IgD-negative memory B cell (primary cell): ENCODE measurements around the gene TIMM10B. TPM values are rescaled to one million over a fixed set of nuclear protein-coding genes. Genes with fewer than 3 reads are reported as not detected.
A peak's percentile ranks its signal among the peaks of the same experiment; 100 is the strongest.

Experiments used
- H3K27ac Mint-ChIP-seq, 3 donors: one replicate each; pipeline ENCODE4 v1.8.0; 2020 to 2022; ENCODE audit warnings: mild to moderate bottlenecking in 3 of 3, mixed read lengths in 3 of 3, moderate library complexity in 1 of 3
- H3K27me3 Mint-ChIP-seq: one replicate; pipeline ENCODE4 v1.8.0; 2021; ENCODE audit warnings: mixed read lengths
- H3K36me3 Mint-ChIP-seq: one replicate; pipeline ENCODE4 v1.8.0; 2020; ENCODE audit warnings: mild to moderate bottlenecking, mixed read lengths
- H3K4me1 Mint-ChIP-seq, 3 donors: one replicate each; pipeline ENCODE4 v1.8.0; 2020 to 2022; ENCODE audit warnings: mixed read lengths in 3 of 3, mild to moderate bottlenecking in 1 of 3
- H3K4me3 Mint-ChIP-seq, 4 donors: one replicate each; pipeline ENCODE4 v1.8.0; 2020 to 2022; ENCODE audit warnings: mild to moderate bottlenecking in 4 of 4, mixed read lengths in 4 of 4, moderate library complexity in 3 of 4
- H3K9me3 Mint-ChIP-seq, 3 donors: one replicate each; pipeline ENCODE4 v1.8.0; 2020 to 2021; ENCODE audit warnings: mixed read lengths in 3 of 3, mild to moderate bottlenecking in 1 of 3
- polyA plus RNA-seq: library from polyadenylated mRNA; unstranded; fragments of 300-500 nt; fragmentation: Illumina TruSeq; gene quantifications from one replicate; pipeline ENCODE4 v1.2.3, GENCODE V29; 2021

The TIMM10B gene
- polyA plus RNA-seq, 1 donor from 2014 or later = 25.4 TPM

GRCh38 chr11:6457581-6458320 is 23.6 kb upstream of the TIMM10B start:
- no peak overlapping the region for H3K27ac Mint-ChIP-seq
- H3K9me3 Mint-ChIP-seq = no peaks in the 10 kb centered on the region

GRCh38 chr11:6458352-6459098 is 22.8 kb upstream of the TIMM10B start:
- no peak overlapping the region for H3K27ac Mint-ChIP-seq
- no peaks in the 10 kb centered on the region for H3K9me3 Mint-ChIP-seq
- H3K4me1 Mint-ChIP-seq = no peaks in the 10 kb centered on the region
- H3K36me3 Mint-ChIP-seq = peaks cover 14% of the 10 kb centered on the region
- no peaks in the 10 kb centered on the region for H3K27me3 Mint-ChIP-seq
- no peak overlapping the region for H3K4me3 Mint-ChIP-seq

More at GRCh38 chr11:6457581-6458320, 23.6 kb upstream of the TIMM10B start:
- no peaks in the 10 kb centered on the region for H3K4me1 Mint-ChIP-seq
- peak overlapping the region in 1 of 4 donors; percentile 41 for H3K4me3 Mint-ChIP-seq
- H3K36me3 Mint-ChIP-seq = peaks cover 17% of the 10 kb centered on the region
- no peaks in the 10 kb centered on the region for H3K27me3 Mint-ChIP-seq

- Mint-ChIP-seq H3K4me1 (no peaks in the 10 kb centered on the region), H3K9me3 (no peaks in the 10 kb centered on the region), H3K36me3 (peaks cover 14% of the 10 kb centered on the region), H3K4me3 (no peak overlapping the region), H3K27ac (no peak overlapping the region), H3K27me3 (no peaks in the 10 kb centered on the region)
Observed at GRCh38 chr11:6459099-6459450, 22.2 kb upstream of the TIMM10B start.

GRCh38 chr11:6468712-6469495 is 12.4 kb upstream of the TIMM10B start:
- H3K27ac Mint-ChIP-seq = no peak overlapping the region
- no peaks in the 10 kb centered on the region for H3K36me3 Mint-ChIP-seq
- no peaks in the 10 kb centered on the region for H3K9me3 Mint-ChIP-seq
- H3K4me1 Mint-ChIP-seq = peaks cover 5 to 9% (median 8%) of the 10 kb centered on the region in 3 donors
- no peak overlapping the region for H3K4me3 Mint-ChIP-seq
- no peaks in the 10 kb centered on the region for H3K27me3 Mint-ChIP-seq

GRCh38 chr11:6469599-6469998 is 11.7 kb upstream of the TIMM10B start:
- no peaks in the 10 kb centered on the region for H3K27me3 Mint-ChIP-seq
- H3K9me3 Mint-ChIP-seq = no peaks in the 10 kb centered on the region
- H3K4me1 Mint-ChIP-seq = peaks cover 8 to 13% (median 9%) of the 10 kb centered on the region in 3 donors
- no peak overlapping the region for H3K27ac Mint-ChIP-seq
- no peaks in the 10 kb centered on the region for H3K36me3 Mint-ChIP-seq
- H3K4me3 Mint-ChIP-seq = no peak overlapping the region

- Mint-ChIP-seq H3K27me3 (no peaks in the 10 kb centered on the region), H3K36me3 (no peaks in the 10 kb centered on the region), H3K4me3 (peak overlapping the region; percentile 67 to 89 (median 79)), H3K9me3 (no peaks in the 10 kb centered on the region), H3K27ac (peak overlapping the region in 2 of 3 donors; percentile 56 to 94), H3K4me1 (peaks cover 8 to 13% (median 12%) of the 10 kb centered on the region in 3 donors)
Observed at GRCh38 chr11:6472934-6473333, 8.4 kb upstream of the TIMM10B start.

GRCh38 chr11:6473451-6474412 is 7.6 kb upstream of the TIMM10B start, which contains the start of gene TRIM3:
TSS of gene TRIM3 (minus strand) at chr11:6473941. CDS start at chr11:6465695, 8,246 bp downstream.
- no peaks in the 10 kb centered on the region for H3K27me3 Mint-ChIP-seq
- peak within 1 kb of the TSS; percentile 90 to 94 (median 90) for H3K27ac Mint-ChIP-seq
- peaks cover 8 to 13% (median 12%) of the 10 kb centered on the region in 3 donors for H3K4me1 Mint-ChIP-seq
- no peaks in the 10 kb centered on the region for H3K9me3 Mint-ChIP-seq
- H3K4me3 Mint-ChIP-seq = peak within 1 kb of the TSS; percentile 85 to 94 (median 90)
- no peaks in the 10 kb centered on the region for H3K36me3 Mint-ChIP-seq

GRCh38 chr11:6474413-6474792 is 6.9 kb upstream of the TIMM10B start:
- Mint-ChIP-seq H3K27ac (peak overlapping the region in 2 of 3 donors; percentile 90), H3K36me3 (no peaks in the 10 kb centered on the region), H3K4me3 (peak overlapping the region; percentile 80 to 89 (median 86)), H3K27me3 (no peaks in the 10 kb centered on the region), H3K4me1 (peaks cover 12 to 16% (median 15%) of the 10 kb centered on the region in 3 donors), H3K9me3 (no peaks in the 10 kb centered on the region)

GRCh38 chr11:6474806-6475500 is 6.3 kb upstream of the TIMM10B start:
- H3K4me3 Mint-ChIP-seq = peak overlapping the region; percentile 80 to 89 (median 86)
- H3K27me3 Mint-ChIP-seq = no peaks in the 10 kb centered on the region
- H3K36me3 Mint-ChIP-seq = no peaks in the 10 kb centered on the region
- H3K27ac Mint-ChIP-seq = peak overlapping the region; percentile 90 to 91 (median 90)
- H3K9me3 Mint-ChIP-seq = no peaks in the 10 kb centered on the region
- H3K4me1 Mint-ChIP-seq = peaks cover 12 to 19% (median 17%) of the 10 kb centered on the region in 3 donors

- H3K27ac Mint-ChIP-seq = peak overlapping the region in 2 of 3 donors; percentile 29 to 35
- no peaks in the 10 kb centered on the region for H3K9me3 Mint-ChIP-seq
- H3K4me1 Mint-ChIP-seq = peaks cover 18 to 24% (median 24%) of the 10 kb centered on the region in 3 donors
- H3K4me3 Mint-ChIP-seq = peak overlapping the region in 1 of 4 donors; percentile 85
- H3K36me3 Mint-ChIP-seq = no peaks in the 10 kb centered on the region
- no peaks in the 10 kb centered on the region for H3K27me3 Mint-ChIP-seq
Observed at GRCh38 chr11:6475936-6476335, 5.4 kb upstream of the TIMM10B start.

- Mint-ChIP-seq H3K4me3 (peak overlapping the region in 1 of 4 donors; percentile 85), H3K27ac (no peak overlapping the region), H3K4me1 (peaks cover 23 to 29% (median 28%) of the 10 kb centered on the region in 3 donors), H3K27me3 (no peaks in the 10 kb centered on the region), H3K9me3 (no peaks in the 10 kb centered on the region), H3K36me3 (no peaks in the 10 kb centered on the region)
Observed at GRCh38 chr11:6476571-6476970, 4.7 kb upstream of the TIMM10B start.

GRCh38 chr11:6480299-6480914 is 894 bp upstream of the TIMM10B start:
- H3K27me3 Mint-ChIP-seq = no peaks in the 10 kb centered on the region
- peak overlapping the region; percentile 77 to 98 (median 94) for H3K27ac Mint-ChIP-seq
- peaks cover 28 to 31% (median 30%) of the 10 kb centered on the region in 3 donors for H3K4me1 Mint-ChIP-seq
- H3K4me3 Mint-ChIP-seq = peak overlapping the region; percentile 89 to 98 (median 95)
- H3K9me3 Mint-ChIP-seq = no peaks in the 10 kb centered on the region
- no peaks in the 10 kb centered on the region for H3K36me3 Mint-ChIP-seq

GRCh38 chr11:6481924-6482275 is 599 bp downstream of the TIMM10B start:
- H3K36me3 Mint-ChIP-seq = no peaks in the 10 kb centered on the region
- H3K27me3 Mint-ChIP-seq = no peaks in the 10 kb centered on the region
- H3K4me3 Mint-ChIP-seq = peak overlapping the region; percentile 89 to 98 (median 95)
- H3K9me3 Mint-ChIP-seq = no peaks in the 10 kb centered on the region
- peaks cover 28 to 31% (median 30%) of the 10 kb centered on the region in 3 donors for H3K4me1 Mint-ChIP-seq
- H3K27ac Mint-ChIP-seq = peak overlapping the region; percentile 77 to 98 (median 94)
